ENCODE data around the gene GSK3A.

GRCh38 chr19:42278452-42279154 lies 36.2 kb upstream of the GSK3A start:
- TF ChIP-seq CTCF (conservative IDR thresholded peaks at IDR 0.05; ENCODE audit: low read depth, low read length) (no peak), EZH2phosphoT487 (IDR thresholded peaks at IDR 0.05; ENCODE audit: borderline replicate concordance, low read length) (no peak)
